Myocyte (in vitro differentiated cells): Measurements from ENCODE around the gene HAPLN1. TPM values are rescaled to one million over a fixed set of nuclear protein-coding genes. Genes with fewer than 3 reads are reported as not detected.

Experiments
- DNase-seq: peaks from one replicate; pipeline ENCODE4 v3.0.0-alpha.2; 2012; ENCODE audit warnings: low read depth
- total RNA-seq: library from RNA; depleted of rRNA; stranded (reverse); fragments of >200 nt; gene quantifications from 2 replicates; pipeline ENCODE4 v1.2.3, GENCODE V29; 2014

Gene HAPLN1
- total RNA-seq, 1 donor from 2014 or later: 0.05 TPM

GRCh38 chr5:83644301-83644700, 76.4 kb downstream of the HAPLN1 start:
- DNase-seq: no peak

GRCh38 chr5:83641946-83642345, 78.7 kb downstream of the HAPLN1 start:
- DNase-seq: no peak

- no peak for DNase-seq
Observed at GRCh38 chr5:83639911-83640310, 80.7 kb downstream of the HAPLN1 start.

GRCh38 chr5:83636156-83636555, 84.5 kb downstream of the HAPLN1 start:
- no peak for DNase-seq

GRCh38 chr5:83633285-83633684, 87.4 kb downstream of the HAPLN1 start:
- no peak for DNase-seq

GRCh38 chr5:83632874-83633273, 87.8 kb downstream of the HAPLN1 start:
- peak; percentile 72 for DNase-seq

- peak; percentile 7 for DNase-seq
Observed at GRCh38 chr5:83628360-83628759, 92.3 kb downstream of the HAPLN1 start.

- DNase-seq: no peak
Observed at GRCh38 chr5:83614841-83615240, 105.8 kb downstream of the HAPLN1 start.

- DNase-seq: peak; percentile 69
Observed at GRCh38 chr5:83608122-83608521, 112.5 kb downstream of the HAPLN1 start.

- DNase-seq: no peak
Observed at GRCh38 chr5:83595217-83595616, 125.4 kb downstream of the HAPLN1 start.

- peak; percentile 26 for DNase-seq
Observed at GRCh38 chr5:83590966-83591365, 129.7 kb downstream of the HAPLN1 start.

- no peak for DNase-seq
Observed at GRCh38 chr5:83589786-83590185, 130.9 kb downstream of the HAPLN1 start.

Other genes with a start within 250 kb of the HAPLN1 start
- gene VCAN, start 249.1 kb downstream of the HAPLN1 start, total RNA-seq: 137 and 177 TPM in 2 replicates